Loucy (cell line): ENCODE data around the gene CLTB.

Experiments used
- EZH2phosphoT487 ChIP-seq: fragments of 200-600 bp; IDR thresholded peaks from 2 replicates; pipeline ENCODE4 v1.6.1; 2018; ENCODE audit warnings: antibody characterized with exemption, mild to moderate bottlenecking, moderate library complexity, borderline replicate concordance
- TF ChIP-seq, protein P1 (sequence below): fragments of 200-600 bp; sonication (generic); conservative IDR thresholded peaks from 2 replicates; pipeline ENCODE4 v1.5.1; 2014; ENCODE audit warnings: mild to moderate bottlenecking, antibody characterized with exemption, low read length

DNA sequence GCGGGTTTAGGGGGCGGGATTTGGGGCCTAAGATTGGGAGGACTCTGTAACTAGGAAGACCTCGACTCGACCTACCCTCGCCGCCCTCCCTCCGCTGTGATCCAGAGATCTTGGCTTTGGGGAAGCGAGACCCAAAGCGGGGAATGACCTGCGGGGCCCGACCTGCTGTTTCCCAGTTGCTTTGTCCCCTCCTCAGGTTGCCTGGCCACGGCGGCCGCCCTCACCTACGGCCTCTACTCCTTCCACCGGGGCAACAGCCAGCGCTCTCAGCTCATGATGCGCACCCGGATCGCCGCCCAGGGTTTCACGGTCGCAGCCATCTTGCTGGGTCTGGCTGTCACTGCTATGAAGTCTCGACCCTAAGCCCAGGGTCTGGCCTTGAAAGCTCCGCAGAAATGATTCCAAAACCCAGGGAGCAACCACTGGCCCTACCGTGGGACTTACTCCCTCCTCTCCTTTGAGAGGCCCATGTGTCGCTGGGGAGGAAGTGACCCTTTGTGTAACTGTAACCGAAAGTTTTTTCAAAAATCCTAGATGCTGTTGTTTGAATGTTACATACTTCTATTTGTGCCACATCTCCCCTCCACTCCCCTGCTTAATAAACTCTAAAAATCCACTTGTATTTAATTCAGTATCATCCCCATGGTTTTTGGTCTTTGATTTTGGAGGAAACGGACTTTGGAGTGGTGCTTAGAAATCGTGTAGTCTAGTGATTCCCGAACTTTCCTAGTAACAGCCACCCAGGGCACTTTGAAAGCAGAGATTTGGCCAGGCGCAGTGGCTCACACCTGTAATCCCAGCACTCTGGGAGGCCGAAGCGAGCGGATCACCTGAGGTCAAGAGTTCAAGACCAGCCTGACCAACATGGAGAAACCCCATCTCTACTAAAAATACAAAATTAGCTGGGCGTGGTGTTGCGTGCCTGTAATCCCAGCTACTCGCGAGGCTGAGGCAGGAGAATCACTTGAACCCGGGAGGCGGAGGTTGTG lies 26.9 kb downstream of the CLTB start:
- TF ChIP-seq, protein P1, sequence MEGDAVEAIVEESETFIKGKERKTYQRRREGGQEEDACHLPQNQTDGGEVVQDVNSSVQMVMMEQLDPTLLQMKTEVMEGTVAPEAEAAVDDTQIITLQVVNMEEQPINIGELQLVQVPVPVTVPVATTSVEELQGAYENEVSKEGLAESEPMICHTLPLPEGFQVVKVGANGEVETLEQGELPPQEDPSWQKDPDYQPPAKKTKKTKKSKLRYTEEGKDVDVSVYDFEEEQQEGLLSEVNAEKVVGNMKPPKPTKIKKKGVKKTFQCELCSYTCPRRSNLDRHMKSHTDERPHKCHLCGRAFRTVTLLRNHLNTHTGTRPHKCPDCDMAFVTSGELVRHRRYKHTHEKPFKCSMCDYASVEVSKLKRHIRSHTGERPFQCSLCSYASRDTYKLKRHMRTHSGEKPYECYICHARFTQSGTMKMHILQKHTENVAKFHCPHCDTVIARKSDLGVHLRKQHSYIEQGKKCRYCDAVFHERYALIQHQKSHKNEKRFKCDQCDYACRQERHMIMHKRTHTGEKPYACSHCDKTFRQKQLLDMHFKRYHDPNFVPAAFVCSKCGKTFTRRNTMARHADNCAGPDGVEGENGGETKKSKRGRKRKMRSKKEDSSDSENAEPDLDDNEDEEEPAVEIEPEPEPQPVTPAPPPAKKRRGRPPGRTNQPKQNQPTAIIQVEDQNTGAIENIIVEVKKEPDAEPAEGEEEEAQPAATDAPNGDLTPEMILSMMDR = no peak
- no peak for TF ChIP-seq EZH2phosphoT487
